ENCODE measurements around the gene SMLR1. TPM values are rescaled to one million over a fixed set of nuclear protein-coding genes. Genes with fewer than 3 reads are reported as not detected.

SMLR1 gene
- total and polyA plus RNA-seq, 2 donors from 2014 or later, result 0.16 to 5.1 TPM

GRCh38 chr6:130848945-130849344, 21.7 kb downstream of the SMLR1 start:
- H3K27ac ChIP-seq (ENCODE audit: low read depth in 2 of 2, low read length in 2 of 2), result no peak overlapping the region
- H3K4me1 ChIP-seq (ENCODE audit: control insufficient read depth in 2 of 3, insufficient read depth in 2 of 3, low read depth in 1 of 3, low read length in 3 of 3), result no peaks in the 10 kb centered on the region
- no peak for FAIRE-seq
- no peak for DNase-seq
- intact Hi-C loops (cut with DNase I), result no loop called here
- no peak for TF ChIP-seq CTCF (IDR thresholded peaks at IDR 0.05; ENCODE audit: borderline replicate concordance, extremely low read depth, insufficient read depth)
- no peak overlapping the region for H3K4me3 ChIP-seq (ENCODE audit: low read length in 3 of 3)
- no peaks in the 10 kb centered on the region for H3K9me3 ChIP-seq (ENCODE audit: control insufficient read depth in 2 of 3, insufficient read depth in 1 of 3, low read length in 3 of 3)
- H3K36me3 ChIP-seq (ENCODE audit: control insufficient read depth in 2 of 3, insufficient read depth in 3 of 3, low read length in 3 of 3), result no peaks in the 10 kb centered on the region
- no peak overlapping the region for H3K9ac ChIP-seq (ENCODE audit: low read length in 3 of 3)
- H3K27me3 ChIP-seq (ENCODE audit: control insufficient read depth, insufficient read depth, low read length), result no peaks in the 10 kb centered on the region

GRCh38 chr6:130849594-130849993, 22.4 kb downstream of the SMLR1 start:
- intact Hi-C loops (cut with DNase I), result no loop called here
- Histone ChIP-seq H3K9me3 (ENCODE audit: control insufficient read depth in 2 of 3, insufficient read depth in 1 of 3, low read length in 3 of 3) (no peaks in the 10 kb centered on the region), H3K27ac (ENCODE audit: low read depth in 2 of 2, low read length in 2 of 2) (no peak overlapping the region), H3K36me3 (ENCODE audit: control insufficient read depth in 2 of 3, insufficient read depth in 3 of 3, low read length in 3 of 3) (no peaks in the 10 kb centered on the region), H3K4me3 (ENCODE audit: low read length in 3 of 3) (no peak overlapping the region), H3K9ac (ENCODE audit: low read length in 3 of 3) (no peak overlapping the region), H3K27me3 (ENCODE audit: control insufficient read depth, insufficient read depth, low read length) (no peaks in the 10 kb centered on the region), H3K4me1 (ENCODE audit: control insufficient read depth in 2 of 3, insufficient read depth in 2 of 3, low read depth in 1 of 3, low read length in 3 of 3) (no peaks in the 10 kb centered on the region)
- peak in 1 of 5 donors; percentile 37 for DNase-seq
- TF ChIP-seq CTCF (IDR thresholded peaks at IDR 0.05; ENCODE audit: borderline replicate concordance, extremely low read depth, insufficient read depth), result no peak
- no peak for FAIRE-seq

GRCh38 chr6:130851026-130851425, 23.8 kb downstream of the SMLR1 start:
- TF ChIP-seq CTCF (IDR thresholded peaks at IDR 0.05; ENCODE audit: borderline replicate concordance, extremely low read depth, insufficient read depth), result no peak
- no peak for FAIRE-seq
- intact Hi-C loops (cut with DNase I), result no loop called here

More at GRCh38 chr6:130851026-130851425, 23.8 kb downstream of the SMLR1 start:
- H3K9ac ChIP-seq (ENCODE audit: low read length in 3 of 3), result no peak overlapping the region
- no peak for DNase-seq
- no peaks in the 10 kb centered on the region for H3K36me3 ChIP-seq (ENCODE audit: control insufficient read depth in 2 of 3, insufficient read depth in 3 of 3, low read length in 3 of 3)
- H3K9me3 ChIP-seq (ENCODE audit: control insufficient read depth in 2 of 3, insufficient read depth in 1 of 3, low read length in 3 of 3), result no peaks in the 10 kb centered on the region
- H3K4me1 ChIP-seq (ENCODE audit: control insufficient read depth in 2 of 3, insufficient read depth in 2 of 3, low read depth in 1 of 3, low read length in 3 of 3), result no peaks in the 10 kb centered on the region
- H3K27me3 ChIP-seq (ENCODE audit: control insufficient read depth, insufficient read depth, low read length), result no peaks in the 10 kb centered on the region
- no peak overlapping the region for H3K4me3 ChIP-seq (ENCODE audit: low read length in 3 of 3)
- no peak overlapping the region for H3K27ac ChIP-seq (ENCODE audit: low read depth in 2 of 2, low read length in 2 of 2)
